T-helper 2 cell (primary cell): ENCODE measurements around the gene LAMA3.

Experiments used
- DNase-seq, 5 experiments: peaks; one replicate each; pipeline versions ENCODE4 v3.0.0 to v3.0.0-alpha.2; 2012 to 2022

LAMA3 gene

GRCh38 chr18:23855721-23856120, 166.5 kb downstream of the LAMA3 start:
- DNase-seq, result no peak

DNA sequence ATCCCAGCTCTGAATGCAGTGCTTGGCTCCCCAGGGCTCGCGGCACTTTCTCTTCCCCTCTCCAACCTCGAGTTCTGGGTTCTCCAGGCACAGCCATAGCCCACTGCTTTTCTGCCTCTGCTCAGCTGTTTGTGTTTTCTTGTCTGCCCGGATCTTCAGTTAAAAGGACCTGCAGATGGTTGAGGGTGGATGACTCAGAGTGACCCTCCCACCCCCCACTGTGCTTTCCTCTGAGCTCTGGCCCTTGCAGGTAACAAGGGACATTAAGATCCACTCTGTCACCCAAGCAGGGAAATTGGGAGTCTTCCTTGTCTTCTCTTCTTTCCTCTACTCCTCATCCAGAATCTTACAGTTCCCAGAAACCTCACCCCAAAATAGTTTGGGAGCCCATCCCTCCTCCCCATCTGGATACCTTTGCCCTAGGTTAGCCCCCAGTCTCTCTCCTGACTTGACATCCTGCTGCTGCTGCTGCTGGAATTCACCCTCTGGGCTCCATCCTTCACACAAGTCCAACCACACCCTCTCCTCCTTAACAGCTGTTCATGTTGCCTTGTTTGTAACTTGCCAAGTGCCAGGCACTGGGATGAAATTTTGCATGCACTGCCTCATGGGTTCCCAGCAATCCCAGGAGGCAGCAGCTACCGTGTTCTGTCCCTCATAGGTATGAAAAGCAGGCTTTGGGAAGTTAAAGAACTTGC, 167.4 kb downstream of the LAMA3 start:
- DNase-seq, result no peak

DNA sequence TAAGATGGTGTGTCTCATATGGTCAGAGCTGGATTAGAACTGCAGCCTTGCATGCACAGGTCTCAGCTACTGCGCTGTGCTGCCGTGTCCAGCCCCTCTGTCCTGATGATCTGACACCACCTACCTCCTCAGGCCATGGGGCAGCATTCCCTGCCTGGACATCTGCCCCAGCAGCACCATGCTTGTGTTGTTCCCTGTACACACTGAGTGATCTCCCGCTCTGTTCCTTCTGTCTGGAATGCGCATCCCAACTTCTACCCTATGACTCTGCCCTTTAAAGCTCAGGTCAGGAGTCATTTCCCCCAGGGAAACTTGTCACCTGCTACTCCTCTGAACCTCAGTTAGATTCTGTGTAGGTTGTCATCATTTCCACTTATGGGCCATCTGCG, 167.9 kb downstream of the LAMA3 start:
- no peak for DNase-seq

- DNase-seq, result no peak
Measured at GRCh38 chr18:23857756-23858155, 168.5 kb downstream of the LAMA3 start.

DNA sequence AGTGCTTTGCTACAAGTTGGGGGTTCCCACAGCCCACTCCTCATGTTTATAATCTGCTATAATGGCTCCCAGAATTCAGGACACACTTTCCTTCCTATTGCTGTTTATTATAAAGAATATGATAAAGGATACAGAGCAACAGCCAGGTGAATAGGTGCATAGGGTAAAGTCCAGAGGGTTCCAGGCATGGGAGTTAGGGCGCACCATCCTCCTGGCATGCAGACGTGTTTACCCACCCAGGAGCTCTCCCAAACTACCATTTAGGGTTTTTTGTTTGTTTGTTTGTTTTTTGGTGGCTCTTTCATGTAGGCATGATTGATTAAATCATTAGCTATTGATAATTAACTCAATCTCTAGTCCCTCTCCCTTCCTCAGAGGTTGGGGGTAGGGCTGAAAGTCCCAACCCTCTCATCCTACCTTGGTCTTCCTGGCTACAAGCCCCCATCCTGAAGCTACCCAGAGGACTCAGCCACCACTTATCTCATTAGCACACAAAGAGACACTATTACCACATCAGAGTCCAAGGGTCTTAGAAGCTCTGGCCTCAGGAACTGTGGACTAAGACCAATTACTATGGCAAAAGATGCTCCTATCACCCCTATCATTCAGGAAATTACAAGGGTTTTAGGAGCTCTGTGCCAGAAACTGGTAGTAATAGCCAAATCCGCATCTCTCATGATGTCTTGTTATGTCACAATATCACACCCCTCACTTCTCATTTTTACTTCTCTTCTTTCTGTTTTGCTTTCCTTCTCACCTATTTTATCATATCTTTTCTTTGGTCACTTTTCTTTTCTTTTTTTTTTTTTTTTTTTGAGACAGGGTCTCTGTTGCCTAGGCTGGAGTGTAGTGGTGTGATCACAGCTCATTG, 170.4 kb downstream of the LAMA3 start:
- DNase-seq, result no peak

GRCh38 chr18:23861326-23861725, 172.1 kb downstream of the LAMA3 start:
- DNase-seq, result no peak

- DNase-seq, result no peak
Measured at GRCh38 chr18:23861805-23862470, 172.7 kb downstream of the LAMA3 start.

DNA sequence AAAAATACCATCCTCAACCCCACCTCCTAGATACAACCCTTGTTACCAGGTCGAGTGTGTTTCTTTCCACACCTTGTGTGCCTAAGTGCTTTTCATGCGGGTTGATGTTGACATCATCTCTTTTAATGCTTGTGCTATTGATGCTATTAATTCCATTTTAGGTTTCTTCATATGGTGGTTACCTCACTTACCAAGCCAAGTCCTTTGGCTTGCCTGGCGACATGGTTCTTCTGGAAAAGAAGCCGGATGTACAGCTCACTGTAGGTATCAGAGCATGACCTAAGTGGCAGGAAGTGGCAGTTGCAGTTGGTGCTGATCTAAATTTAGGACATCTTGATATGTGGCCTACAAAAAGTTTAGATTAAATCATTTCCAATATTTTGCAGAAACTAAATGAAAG, 175.4 kb downstream of the LAMA3 start:
- peak in 2 of 5 experiments; percentile 55 to 86 for DNase-seq

DNA sequence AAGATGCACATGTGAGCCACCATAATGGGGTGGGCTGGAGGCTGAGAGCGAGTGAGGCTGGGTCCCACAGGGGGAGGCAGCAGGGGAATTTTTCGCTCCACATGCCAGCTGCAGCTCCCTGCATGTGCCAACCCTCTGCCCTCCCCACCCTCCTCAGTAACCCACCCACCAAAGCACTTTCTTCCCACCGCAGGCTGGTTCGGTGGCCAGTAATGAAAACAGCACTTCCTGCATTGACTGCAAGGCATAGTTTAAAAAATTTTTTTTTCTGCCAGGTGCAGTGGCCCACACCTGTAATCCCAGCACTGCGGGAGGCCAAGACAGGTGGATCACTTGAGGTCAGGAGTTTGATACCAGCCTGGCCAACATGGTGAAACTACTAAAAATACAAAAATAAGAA, 177.8 kb downstream of the LAMA3 start:
- peak in 1 of 5 experiments; percentile 12 for DNase-seq

DNA sequence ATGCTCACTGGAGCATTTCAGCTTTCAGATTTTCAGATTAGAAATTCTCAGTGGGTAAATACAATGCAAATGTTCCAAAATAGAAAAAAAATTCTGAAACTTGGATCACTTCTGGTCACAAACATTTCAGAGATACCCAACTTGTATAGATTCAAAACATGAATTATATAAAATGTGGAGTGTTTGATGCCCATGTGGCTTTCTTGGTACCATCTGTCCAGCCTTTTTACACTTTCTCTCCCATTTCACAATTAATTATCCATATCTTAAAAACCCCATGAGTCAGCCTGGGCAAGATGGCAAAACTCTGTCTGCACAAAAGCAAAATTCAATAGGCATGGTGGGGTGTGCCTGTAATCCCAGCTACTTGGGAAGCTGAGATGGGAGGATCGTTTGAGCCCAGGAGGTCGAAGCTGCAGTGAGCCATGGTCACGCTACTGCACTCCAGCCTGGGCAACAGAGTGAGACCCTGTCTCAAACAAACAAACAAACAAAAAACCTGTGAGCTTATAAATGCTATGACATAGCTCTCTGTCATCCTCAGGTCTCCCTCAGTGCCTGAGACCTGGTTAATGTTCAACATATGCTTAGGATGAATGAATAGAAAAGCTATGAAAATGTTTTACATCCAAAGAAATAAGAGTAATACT, 179.0 kb downstream of the LAMA3 start:
- no peak for DNase-seq

DNA sequence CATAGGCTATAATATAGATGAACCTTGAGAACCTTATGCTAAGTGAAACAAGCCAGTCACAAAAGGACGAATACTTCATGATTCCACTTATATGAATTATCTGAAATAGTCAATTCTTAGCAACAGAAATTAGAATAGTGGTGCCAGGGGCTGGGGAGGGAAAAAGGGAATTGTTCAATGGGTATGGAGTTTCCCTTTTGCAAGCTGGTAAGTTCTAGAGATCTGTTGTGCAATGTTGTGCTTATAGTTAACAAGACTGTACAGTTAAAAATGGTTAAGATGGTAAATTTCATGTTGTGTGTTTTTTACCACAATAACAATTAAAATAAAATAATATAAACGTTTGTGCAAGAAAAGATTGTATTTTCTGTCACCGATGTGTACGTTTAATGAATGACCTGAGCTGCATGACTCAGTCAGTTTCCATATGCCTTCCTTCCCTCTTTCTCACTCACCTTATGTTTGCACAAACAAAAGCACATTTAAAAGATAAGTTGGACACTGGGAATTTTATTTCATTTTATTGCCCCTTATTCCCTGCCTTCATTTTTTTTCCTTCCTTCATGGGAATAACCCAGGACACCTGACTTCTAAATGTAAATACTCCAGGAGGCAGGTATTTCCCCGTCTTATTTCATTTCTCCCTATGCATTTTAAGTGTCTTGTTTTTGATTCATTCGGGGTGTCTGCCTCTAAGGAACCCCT, 181.6 kb downstream of the LAMA3 start:
- no peak for DNase-seq

- peak in 3 of 5 experiments; percentile 43 to 89 (median 73) for DNase-seq
Measured at GRCh38 chr18:23871410-23871809, 182.2 kb downstream of the LAMA3 start.

DNA sequence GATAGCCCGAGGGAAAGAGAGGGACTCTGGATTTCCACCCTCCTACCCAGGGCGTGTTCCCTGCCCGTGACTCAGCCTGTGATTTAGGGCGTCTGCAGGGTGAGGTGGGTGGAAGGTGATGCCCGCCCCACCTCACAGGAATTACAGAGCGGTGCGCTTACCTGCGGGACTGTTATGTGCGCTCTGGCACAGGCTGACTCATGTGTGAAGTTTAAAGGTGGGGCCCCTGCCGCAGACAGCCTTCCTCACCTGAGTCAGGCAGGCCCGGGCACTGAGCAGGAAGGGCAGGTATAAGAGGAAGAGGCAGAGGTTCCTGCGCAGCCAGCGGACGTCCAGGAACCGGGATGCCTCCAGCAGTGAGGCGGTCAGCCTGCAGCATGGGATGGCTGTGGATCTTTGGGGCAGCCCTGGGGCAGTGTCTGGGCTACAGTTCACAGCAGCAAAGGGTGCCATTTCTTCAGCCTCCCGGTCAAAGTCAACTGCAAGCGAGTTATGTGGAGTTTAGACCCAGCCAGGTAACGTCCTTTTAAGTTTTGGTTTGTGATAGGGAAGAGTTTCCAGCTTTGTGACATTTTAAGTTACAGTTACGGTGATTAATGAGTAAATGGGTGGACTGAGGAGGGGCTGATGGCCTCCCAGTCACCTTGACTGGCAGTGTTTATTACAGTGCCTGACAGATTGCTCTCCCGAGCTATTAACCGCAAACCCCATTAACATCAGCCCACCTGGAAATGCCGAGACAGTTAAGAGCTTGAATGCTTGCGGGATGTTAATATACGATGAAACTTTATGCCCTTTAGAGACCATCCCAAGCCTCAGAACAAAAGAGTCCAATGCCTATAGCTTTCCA, 183.7 kb downstream of the LAMA3 start:
- peak in 1 of 5 experiments; percentile 65 for DNase-seq

DNA sequence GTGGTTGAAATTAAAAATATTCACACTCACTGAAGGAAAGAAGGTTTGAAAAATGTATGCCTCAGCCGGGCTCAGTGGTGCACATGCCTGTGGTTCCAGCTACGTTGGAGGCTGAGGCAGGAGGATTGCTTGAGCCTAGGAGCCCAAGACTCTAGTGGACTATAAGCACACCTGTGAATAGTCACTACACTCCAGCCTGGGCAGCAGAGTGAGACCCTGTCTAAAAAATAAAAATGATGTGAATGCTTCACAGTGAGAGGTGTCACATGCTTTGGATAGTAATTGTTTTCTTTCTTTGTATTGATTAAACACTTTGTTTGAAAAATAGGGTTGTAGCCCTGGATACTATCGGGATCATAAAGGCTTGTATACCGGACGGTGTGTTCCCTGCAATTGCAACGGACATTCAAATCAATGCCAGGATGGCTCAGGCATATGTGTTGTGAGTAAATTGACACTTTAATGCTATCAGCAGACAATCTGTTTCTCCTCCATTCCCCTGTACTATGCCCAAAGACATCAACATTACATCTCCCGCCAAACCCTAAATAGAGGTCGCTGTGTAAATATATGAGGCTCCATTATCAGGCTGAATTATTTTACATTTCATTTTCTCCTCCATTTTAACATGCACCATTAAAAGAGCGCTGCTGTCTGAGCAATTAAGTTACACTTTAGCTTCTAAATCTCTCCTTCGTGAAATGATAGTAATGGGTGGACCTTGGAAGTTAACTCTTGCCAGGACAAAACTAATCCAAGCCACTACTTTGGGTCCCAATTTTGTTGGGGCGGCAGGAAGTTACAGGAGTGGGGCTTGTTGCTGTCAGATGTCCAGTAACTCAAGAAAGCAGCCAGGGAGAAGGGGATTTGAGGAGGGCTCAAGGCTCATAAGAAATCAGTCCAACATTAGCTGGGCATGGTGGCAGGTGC, 187.0 kb downstream of the LAMA3 start:
- no peak for DNase-seq

DNA sequence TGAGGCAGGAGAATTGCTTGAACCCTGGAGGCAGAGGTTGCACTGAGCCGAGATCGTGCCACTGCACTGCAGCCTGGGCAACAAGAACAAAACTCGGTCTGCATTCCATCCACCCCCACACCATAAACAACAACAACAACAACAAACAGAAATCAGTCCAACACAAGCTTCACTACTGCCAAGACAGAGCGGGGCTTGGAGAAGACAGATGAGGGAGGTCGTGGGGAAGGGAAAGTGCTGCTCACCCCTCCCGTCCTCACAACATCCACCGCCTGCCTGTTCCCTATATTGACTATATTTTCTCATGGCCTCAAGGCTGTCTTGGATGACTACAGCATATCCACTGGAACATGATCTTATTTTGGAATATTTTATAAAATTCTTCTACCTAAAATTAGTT, 187.7 kb downstream of the LAMA3 start:
- no peak for DNase-seq

- DNase-seq, result no peak
Measured at GRCh38 chr18:23877371-23877770, 188.1 kb downstream of the LAMA3 start.

DNA sequence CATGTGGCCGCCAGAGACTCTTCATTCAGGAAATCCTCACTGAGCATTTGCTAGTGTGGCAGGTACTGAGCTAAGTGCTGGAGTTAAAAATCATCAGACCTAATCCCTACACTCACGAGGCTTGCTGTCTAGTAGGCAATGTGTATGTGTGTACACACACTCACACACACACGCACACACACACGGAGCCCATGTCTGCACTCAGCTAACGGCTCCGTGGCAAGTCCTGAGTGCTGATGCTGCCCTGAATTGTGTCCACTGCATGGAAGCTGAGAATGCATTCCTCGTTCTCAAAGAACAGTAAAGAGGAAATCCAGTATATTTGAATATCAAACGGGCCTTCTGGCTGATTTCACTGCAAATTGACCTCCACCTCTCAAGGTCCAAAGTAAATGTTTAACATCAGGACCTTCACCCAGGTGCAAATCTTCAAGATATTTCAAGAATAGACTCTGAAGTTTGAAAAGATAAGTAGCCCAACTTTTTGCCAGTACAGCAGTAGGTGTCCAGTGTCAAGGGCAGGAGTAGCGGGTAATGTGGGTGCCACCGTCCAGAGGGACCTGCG, 189.2 kb downstream of the LAMA3 start:
- no peak for DNase-seq

DNA sequence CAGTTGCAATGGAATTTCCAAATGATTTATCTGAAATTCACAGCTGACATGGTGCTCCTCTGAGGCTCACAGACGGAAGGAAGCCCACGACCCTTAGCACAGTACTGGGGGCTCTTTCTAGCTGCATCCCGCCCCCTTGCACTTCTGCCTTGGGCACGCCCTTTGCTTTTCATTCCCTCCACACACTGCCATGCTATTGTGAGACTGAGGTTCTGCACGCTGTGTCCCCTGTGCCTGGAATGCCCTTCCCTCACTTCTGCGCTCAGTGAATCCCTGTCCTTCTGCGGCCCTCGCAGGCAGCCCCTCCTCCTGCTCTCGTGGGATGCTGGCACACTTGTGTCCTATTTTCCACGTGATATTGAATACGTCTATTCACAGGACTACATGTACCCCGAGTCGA, 189.9 kb downstream of the LAMA3 start:
- DNase-seq, result no peak

GRCh38 chr18:23879544-23879943, 190.3 kb downstream of the LAMA3 start:
- no peak for DNase-seq
